GM23338 (cell line): ENCODE data around the gene CD177. TPM values are rescaled to one million over a fixed set of nuclear protein-coding genes. Genes with fewer than 3 reads are reported as not detected.

Experiments used
- ATAC-seq: fragments of 200-7000 bp; cut with Tn5 transposase; 3 replicates; pipeline ENCODE4 v1.9.1; 2020
- DNase-seq: peaks from one replicate; pipeline ENCODE4 v3.0.0-alpha.2; 2015; ENCODE audit warnings: low spot score
- H2AFZ ChIP-seq: fragments of 200-600 bp; sonication (generic); 2 replicates; pipeline ENCODE4 v1.8.0; 2016; ENCODE audit warnings: antibody characterized with exemption, mild to moderate bottlenecking, moderate library complexity
- H3F3A ChIP-seq: fragments of 200-600 bp; sonication (generic); replicated peaks from 2 replicates; pipeline ENCODE4 v1.8.0; 2017; ENCODE audit warnings: antibody characterized with exemption, mixed run types, low read depth
- H3K27ac ChIP-seq: fragments of 200-600 bp; sonication (generic); 2 replicates; pipeline ENCODE4 v1.6.1; 2016; ENCODE audit warnings: low read depth
- H3K27me3 ChIP-seq: fragments of 200-600 bp; sonication (generic); 2 replicates; pipeline ENCODE4 v1.8.0; 2016; ENCODE audit warnings: mild to moderate bottlenecking, mixed run types, moderate library complexity; ENCODE audit not compliant: insufficient read depth
- H3K36me3 ChIP-seq: fragments of 200-600 bp; sonication (generic); 2 replicates; pipeline ENCODE4 v1.8.0; 2016; ENCODE audit warnings: mild to moderate bottlenecking; ENCODE audit not compliant: insufficient read depth
- H3K4me1 ChIP-seq: fragments of 200-600 bp; sonication (generic); 2 replicates; pipeline ENCODE4 v1.8.0; 2016; ENCODE audit warnings: mild to moderate bottlenecking, moderate library complexity; ENCODE audit not compliant: insufficient read depth
- H3K4me2 ChIP-seq: fragments of 200-600 bp; sonication (generic); 2 replicates; pipeline ENCODE4 v1.7.1; 2017; ENCODE audit warnings: mixed run types
- H3K4me3 ChIP-seq: fragments of 200-600 bp; sonication (generic); 2 replicates; pipeline ENCODE4 v1.6.1; 2016; ENCODE audit warnings: mixed run types
- H3K79me2 ChIP-seq: fragments of 200-600 bp; sonication (generic); replicated peaks from 2 replicates; pipeline ENCODE4 v1.8.0; 2017; ENCODE audit warnings: mild to moderate bottlenecking; ENCODE audit not compliant: insufficient read depth
- H3K9me2 ChIP-seq: fragments of 200-600 bp; sonication (generic); 2 replicates; pipeline ENCODE4 v1.8.0; 2017; ENCODE audit not compliant: insufficient read depth
- H4K20me1 ChIP-seq: fragments of 200-600 bp; sonication (generic); replicated peaks from 2 replicates; pipeline ENCODE4 v1.8.0; 2017; ENCODE audit warnings: mild to moderate bottlenecking; ENCODE audit not compliant: insufficient read depth
- H3K27ac Mint-ChIP-seq: 2 replicates; pipeline ENCODE4 v1.8.0; 2020; ENCODE audit warnings: inconsistent platforms, mild to moderate bottlenecking, moderate library complexity, mixed read lengths
- H3K27me3 Mint-ChIP-seq: 3 replicates; pipeline ENCODE4 v1.8.0; 2022; ENCODE audit warnings: low read depth, mild to moderate bottlenecking, moderate library complexity, mixed read lengths, inconsistent platforms; ENCODE audit not compliant: insufficient read depth, poor library complexity
- H3K36me3 Mint-ChIP-seq: 3 replicates; pipeline ENCODE4 v1.8.0; 2021; ENCODE audit warnings: low read depth, mild to moderate bottlenecking, inconsistent platforms, moderate library complexity, mixed read lengths
- H3K4me1 Mint-ChIP-seq: 3 replicates; pipeline ENCODE4 v1.8.0; 2020; ENCODE audit warnings: mild to moderate bottlenecking, inconsistent platforms, mixed read lengths
- H3K4me3 Mint-ChIP-seq: 3 replicates; pipeline ENCODE4 v1.8.0; 2021; ENCODE audit warnings: moderate library complexity, mild to moderate bottlenecking, inconsistent platforms, mixed read lengths
- H3K9me3 Mint-ChIP-seq: 3 replicates; pipeline ENCODE4 v1.8.0; 2020; ENCODE audit warnings: moderate library complexity, mild to moderate bottlenecking, inconsistent platforms, mixed read lengths
- CREB1 ChIP-seq: fragments of 250-450 bp; sonication (Bioruptor Pico); IDR thresholded peaks from 2 replicates; pipeline ENCODE4 v1.5.0; 2020; ENCODE audit warnings: low read depth, mild to moderate bottlenecking, moderate library complexity
- ETS1 ChIP-seq: IDR thresholded peaks from 2 replicates; pipeline ENCODE4 v1.6.1; 2016; ENCODE audit warnings: antibody characterized with exemption
- EZH2phosphoT487 ChIP-seq: fragments of 200-600 bp; sonication (generic); IDR thresholded peaks from one replicate; pipeline ENCODE4 v1.8.1; 2018; ENCODE audit warnings: antibody characterized with exemption; ENCODE audit not compliant: unreplicated experiment
- ZNF462 ChIP-seq: fragments of 250-450 bp; sonication (Bioruptor Pico); IDR thresholded peaks from 2 replicates; pipeline ENCODE4 v1.5.0; 2020; ENCODE audit warnings: mild to moderate bottlenecking, moderate library complexity
- polyA plus RNA-seq: library from polyadenylated mRNA; unstranded; fragments of >200 nt; fragmentation: Nextera tagmentation; extraction: Ambion mirVana; gene quantifications from 2 replicates; pipeline ENCODE4 v1.2.1, GENCODE V29; 2016
- total RNA-seq: library from RNA; depleted of rRNA; stranded (reverse); fragments of >200 nt; shearing (Covaris generic); gene quantifications from 2 replicates; pipeline ENCODE4 v1.2.3, GENCODE V29; 2014

The CD177 gene
- total and polyA plus RNA-seq, 2 experiments from 2014 or later, result 0.50 to 0.90 TPM

- H3K9me3 Mint-ChIP-seq, result peaks cover 12% of the 10 kb centered on the region
- no peak overlapping the region for H3K4me2 ChIP-seq
- ATAC-seq (no peak), DNase-seq (no peak)
- H3F3A ChIP-seq, result no peaks in the 10 kb centered on the region
- peaks cover 11% of the 10 kb centered on the region for H3K4me1 Mint-ChIP-seq
- H3K27me3 ChIP-seq, result peaks cover 8% of the 10 kb centered on the region; the same call in 1 of the 2 replicates
- peaks cover 20% of the 10 kb centered on the region for H3K27me3 Mint-ChIP-seq
- peak overlapping the region; percentile 33; the same call in 2 of the 3 replicates for H3K4me3 Mint-ChIP-seq
- H4K20me1 ChIP-seq, result no peaks in the 10 kb centered on the region
- peaks cover 3% of the 10 kb centered on the region; the same call in 2 of the 3 replicates for H3K36me3 Mint-ChIP-seq
- H3K4me3 ChIP-seq, result no peak overlapping the region
- peaks cover 2% of the 10 kb centered on the region; the same call in 1 of the 2 replicates for H3K4me1 ChIP-seq
- TF ChIP-seq ZNF462 (CRISPR knock-in tag) (no peak), EZH2phosphoT487 (no peak), ETS1 (no peak), CREB1 (no peak)
- no peaks in the 10 kb centered on the region for H3K79me2 ChIP-seq
- H3K27ac Mint-ChIP-seq, result no peak overlapping the region
- H3K36me3 ChIP-seq, result no peaks in the 10 kb centered on the region; the same call in 1 of the 2 replicates
- H2AFZ ChIP-seq, result no peak overlapping the region
- H3K27ac ChIP-seq, result no peak overlapping the region
- H3K9me2 ChIP-seq, result no peaks in the 10 kb centered on the region
Observed at GRCh38 chr19:43351998-43352746, 1.3 kb upstream of the CD177 start.
